Skin of body (tissue), 2 donors: ENCODE data around the gene FKBP2. TPM values are rescaled to one million over a fixed set of nuclear protein-coding genes. Genes with fewer than 3 reads are reported as not detected.
A peak's percentile ranks its signal among the peaks of the same experiment; 100 is the strongest.

Experiments
- DNase-seq: peaks from one replicate; lab custom pipeline; 2025; lab: John Stamatoyannopoulos, UW
- total RNA-seq: library from RNA; depleted of rRNA; stranded (reverse); fragments of >200 nt; gene quantifications from one replicate; pipeline ENCODE4 v1.2.3, GENCODE V29; 2014

FKBP2 gene
- total RNA-seq, 1 donor from 2014 or later: 39.4 TPM

- peak; percentile 93 for DNase-seq
These were observed 43.4 kb downstream of the FKBP2 start, which contains the start of gene BAD for GRCh38 chr11:64284048-64284961. Gene BAD, minus strand, starts transcription at chr11:64284665. Its CDS starts 297 bp downstream, at chr11:64284368.

GRCh38 chr11:64284962-64285884 lies 44.3 kb downstream of the FKBP2 start, which contains the start of gene GPR137:
Gene GPR137, plus strand, starts transcription at chr11:64285848. Its CDS starts 677 bp downstream, at chr11:64286525.
- peak; percentile 86 for DNase-seq

GRCh38 chr11:64285885-64286800 lies 45.2 kb downstream of the FKBP2 start:
- DNase-seq: no peak

- no peak for DNase-seq
These were observed 45.9 kb downstream of the FKBP2 start for GRCh38 chr11:64286801-64287159.

GRCh38 chr11:64287676-64288352 lies 46.9 kb downstream of the FKBP2 start:
- no peak for DNase-seq

GRCh38 chr11:64288353-64288750 lies 47.5 kb downstream of the FKBP2 start:
- no peak for DNase-seq

- no peak for DNase-seq
These were observed 48.2 kb downstream of the FKBP2 start for GRCh38 chr11:64289002-64289564.

GRCh38 chr11:64290352-64291261 lies 49.7 kb downstream of the FKBP2 start:
- no peak for DNase-seq

- no peak for DNase-seq
These were observed 50.4 kb downstream of the FKBP2 start, which contains the start of gene KCNK4 for GRCh38 chr11:64291262-64291751. Gene KCNK4, plus strand, starts transcription at chr11:64291302. Its CDS starts 1,717 bp downstream, at chr11:64293019.

GRCh38 chr11:64291752-64292459 lies 51.0 kb downstream of the FKBP2 start:
- DNase-seq: no peak

GRCh38 chr11:64292460-64293254 lies 51.8 kb downstream of the FKBP2 start:
- DNase-seq: no peak

Other genes starting within 250 kb of the FKBP2 start
- 1.6 TPM for gene FLRT1, start 205.2 kb upstream of the FKBP2 start, total RNA-seq
- gene MACROD1, start 75.0 kb upstream of the FKBP2 start, total RNA-seq: 23.1 TPM
- 67.6 TPM for gene STIP1, start 54.9 kb upstream of the FKBP2 start, total RNA-seq
- 7.2 TPM for gene FERMT3, start 34.4 kb upstream of the FKBP2 start, total RNA-seq
- 13.7 TPM for gene TRPT1, start 14.9 kb upstream of the FKBP2 start, total RNA-seq
- 13.7 TPM for gene NUDT22, start 14.8 kb upstream of the FKBP2 start, total RNA-seq
- gene DNAJC4, start 10.5 kb upstream of the FKBP2 start, total RNA-seq: 15.2 TPM
- gene VEGFB, start 6.5 kb upstream of the FKBP2 start, total RNA-seq: 31.9 TPM
- gene PPP1R14B, start 5.8 kb downstream of the FKBP2 start, total RNA-seq: 43.1 TPM
- gene PLCB3, start 10.4 kb downstream of the FKBP2 start, total RNA-seq: 17.4 TPM
- 27.5 TPM for gene BAD, start 43.6 kb downstream of the FKBP2 start, total RNA-seq
- 4.7 TPM for gene GPR137, start 44.8 kb downstream of the FKBP2 start, total RNA-seq
- gene KCNK4, start 50.2 kb downstream of the FKBP2 start, total RNA-seq: not detected
- gene CATSPERZ, start 59.3 kb downstream of the FKBP2 start, total RNA-seq: 0.39 TPM
- 12.0 TPM for gene ESRRA, start 64.4 kb downstream of the FKBP2 start, total RNA-seq
- 108 TPM for gene TRMT112, start 76.5 kb downstream of the FKBP2 start, total RNA-seq
- 81.9 TPM for gene PRDX5, start 77.0 kb downstream of the FKBP2 start, total RNA-seq
- gene CCDC88B, start 99.1 kb downstream of the FKBP2 start, total RNA-seq: 5.9 TPM
- gene RPS6KA4, start 118.1 kb downstream of the FKBP2 start, total RNA-seq: 9.7 TPM